GM21526 (cell line): ENCODE measurements around the gene HGS.
"Not testable (repeated sequence)": the region's sequence is repeated elsewhere in the genome, so short reads cannot be mapped to it uniquely, and the experiment has no call there.

Source experiments
- ATAC-seq: cut with Tn5 transposase; IDR thresholded peaks from one replicate; pipeline ENCODE4 v1.9.1; 2021; ENCODE audit warnings: moderate library complexity; ENCODE audit not compliant: unreplicated experiment, low FRiP score

HGS gene

GRCh38 chr17:81655378-81656117 lies 28.3 kb upstream of the HGS start:
- ATAC-seq: no peak

- no peak for ATAC-seq
These were observed 27.6 kb upstream of the HGS start, which contains the start of gene PDE6G for GRCh38 chr17:81656118-81656743. TSS of gene PDE6G (minus strand) at chr17:81656542. CDS start at chr17:81653305, 3,237 bp downstream.

- ATAC-seq: no peak
These were observed 27.0 kb upstream of the HGS start for GRCh38 chr17:81656835-81657234.

GRCh38 chr17:81659038-81659437 lies 24.8 kb upstream of the HGS start:
- no peak for ATAC-seq

GRCh38 chr17:81660441-81660840 lies 23.4 kb upstream of the HGS start:
- ATAC-seq: no peak

- ATAC-seq: no peak
These were observed 21.8 kb upstream of the HGS start for GRCh38 chr17:81662002-81662401.

- no peak for ATAC-seq
These were observed 19.8 kb upstream of the HGS start for GRCh38 chr17:81664051-81664470.

GRCh38 chr17:81665205-81666091 lies 18.4 kb upstream of the HGS start:
- ATAC-seq: peak; percentile 11

- peak; percentile 23 for ATAC-seq
These were observed 17.8 kb upstream of the HGS start for GRCh38 chr17:81666092-81666341.

- ATAC-seq: peak; percentile 84
These were observed 17.2 kb upstream of the HGS start, which contains the start of the genes CCDC137 and OXLD1 for GRCh38 chr17:81666342-81667191. TSS of gene CCDC137 (plus strand) at chr17:81666737. CDS start at chr17:81666767, 30 bp downstream. TSS of gene OXLD1 (minus strand) at chr17:81666605. CDS start at chr17:81666577, 28 bp downstream.

GRCh38 chr17:81667754-81668153 lies 16.1 kb upstream of the HGS start:
- ATAC-seq: no peak

- no peak for ATAC-seq
These were observed 11.3 kb upstream of the HGS start for GRCh38 chr17:81672504-81672903.

GRCh38 chr17:81672954-81673353 lies 10.9 kb upstream of the HGS start:
- ATAC-seq: no peak

- ATAC-seq: no peak
These were observed 10.1 kb upstream of the HGS start for GRCh38 chr17:81673561-81674258.

- ATAC-seq: not testable (repeated sequence)
These were observed 8.1 kb upstream of the HGS start for GRCh38 chr17:81675515-81676221.

GRCh38 chr17:81676906-81677305 lies 6.9 kb upstream of the HGS start:
- ATAC-seq: no peak

GRCh38 chr17:81680150-81680549 lies 3.7 kb upstream of the HGS start:
- no peak for ATAC-seq

- no peak for ATAC-seq
These were observed 2.1 kb upstream of the HGS start for GRCh38 chr17:81681672-81682071.

- no peak for ATAC-seq
These were observed 1.1 kb upstream of the HGS start for GRCh38 chr17:81682565-81683207.
